Activated CD4-positive, alpha-beta T cell treated with anti-CD3 and anti-CD28 coated beads, Interleukin-2, Interleukin-4, amounts not matched to agents 100 ng/mL and 50 ng/mL, durations not matched to agents 16 hours and 8 hours (primary cell): ENCODE results near the gene EIF4EBP2.
A peak's percentile ranks its signal among the peaks of the same experiment; 100 is the strongest.

Experiments used
- DNase-seq: peaks from one replicate; pipeline ENCODE4 v3.0.0-alpha.2; 2020; ENCODE audit warnings: low spot score

The EIF4EBP2 gene

GRCh38 chr10:70379581-70380176, 24.3 kb upstream of the EIF4EBP2 start:
- DNase-seq: peak; percentile 14

GRCh38 chr10:70380350-70381135, 23.4 kb upstream of the EIF4EBP2 start:
- no peak for DNase-seq

GRCh38 chr10:70381471-70382421, 22.2 kb upstream of the EIF4EBP2 start:
- DNase-seq: peak; percentile 44

GRCh38 chr10:70391654-70392053, 12.3 kb upstream of the EIF4EBP2 start:
- DNase-seq: no peak

GRCh38 chr10:70396140-70396539, 7.8 kb upstream of the EIF4EBP2 start:
- DNase-seq: no peak

GRCh38 chr10:70399177-70399576, 4.8 kb upstream of the EIF4EBP2 start:
- no peak for DNase-seq

- DNase-seq: no peak
Observed at GRCh38 chr10:70403483-70404035, 386 bp upstream of the EIF4EBP2 start.

- DNase-seq: no peak
Observed at GRCh38 chr10:70404787-70405036, 767 bp downstream of the EIF4EBP2 start.

GRCh38 chr10:70405037-70405824, 1.3 kb downstream of the EIF4EBP2 start:
- DNase-seq: peak; percentile 57

GRCh38 chr10:70409772-70410171, 5.8 kb downstream of the EIF4EBP2 start:
- DNase-seq: no peak

GRCh38 chr10:70410608-70411007, 6.7 kb downstream of the EIF4EBP2 start:
- no peak for DNase-seq

- DNase-seq: no peak
Observed at GRCh38 chr10:70412356-70412755, 8.4 kb downstream of the EIF4EBP2 start.

GRCh38 chr10:70417568-70417967, 13.6 kb downstream of the EIF4EBP2 start:
- peak; percentile 35 for DNase-seq

- DNase-seq: no peak
Observed at GRCh38 chr10:70418229-70418628, 14.3 kb downstream of the EIF4EBP2 start.

GRCh38 chr10:70418713-70419112, 14.8 kb downstream of the EIF4EBP2 start:
- DNase-seq: no peak

GRCh38 chr10:70424320-70424719, 20.4 kb downstream of the EIF4EBP2 start:
- DNase-seq: no peak

GRCh38 chr10:70425096-70425495, 21.2 kb downstream of the EIF4EBP2 start:
- no peak for DNase-seq

GRCh38 chr10:70426823-70427222, 22.9 kb downstream of the EIF4EBP2 start:
- DNase-seq: no peak

- DNase-seq: no peak
Observed at GRCh38 chr10:70430493-70431445, 26.8 kb downstream of the EIF4EBP2 start.

GRCh38 chr10:70432101-70432500, 28.2 kb downstream of the EIF4EBP2 start:
- no peak for DNase-seq
